Cardiac fibroblast (primary cell): Measurements from ENCODE around the gene RNF44.

ENCODE experiments used
- DNase-seq, 2 donors: peaks; one replicate each; pipeline versions ENCODE4 v3.0.0 to v3.0.0-alpha.2; 2010; ENCODE audit warnings: low read depth in 2 of 2
- H3K4me3 ChIP-seq, 2 donors: replicated peaks in 1 of 2; 1 replicate in 1 of 2; 2 replicates in 1 of 2; pipeline ENCODE4 v1.5.1; 2011; ENCODE audit warnings: low read depth in 2 of 2, low read length in 2 of 2, mild to moderate bottlenecking in 2 of 2, moderate library complexity in 1 of 2
- CTCF ChIP-seq: IDR thresholded peaks from one replicate; pipeline ENCODE4 v1.5.1; 2011; ENCODE audit warnings: low read depth, mild to moderate bottlenecking, low read length, inconsistent platforms

Gene RNF44

GRCh38 chr5:176536902-176537553 lies at the start of gene RNF44:
Gene RNF44 (minus strand): TSS chr5:176537402. CDS start chr5:176532472, 4,930 bp downstream.
- H3K4me3 ChIP-seq = peak within 1 kb of the TSS; percentile 84 to 95
- DNase-seq = peak; percentile 97 to 98
- TF ChIP-seq CTCF = no peak

- no peak overlapping the region for H3K4me3 ChIP-seq
- TF ChIP-seq CTCF = no peak
- peak in 1 of 2 donors; percentile 14 for DNase-seq
Observed at GRCh38 chr5:176583076-176583475, 45.9 kb upstream of the RNF44 start.

- no peak for TF ChIP-seq CTCF
- H3K4me3 ChIP-seq = no peak overlapping the region
- no peak for DNase-seq
Observed at GRCh38 chr5:176581361-176581760, 44.2 kb upstream of the RNF44 start.

DNA sequence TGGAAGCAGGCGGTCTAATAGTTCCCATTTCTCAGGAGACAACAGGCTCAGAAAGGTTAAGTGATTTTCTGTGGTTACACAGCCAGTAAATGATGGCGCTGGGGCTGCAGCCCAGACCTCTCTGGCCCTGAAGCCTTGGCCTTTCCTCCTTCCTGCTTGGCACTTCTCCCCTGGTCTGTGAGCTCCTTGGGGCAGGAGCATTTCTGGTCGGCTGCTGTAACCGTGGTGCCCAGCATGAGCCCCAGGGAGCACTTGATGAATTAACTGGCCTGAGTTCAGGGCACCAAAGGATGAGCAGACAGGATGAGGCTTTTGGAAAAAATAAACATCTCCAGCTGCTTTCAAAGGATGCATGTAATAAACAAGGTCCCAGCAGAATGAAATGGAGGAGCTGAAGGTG lies 42.1 kb upstream of the RNF44 start:
- TF ChIP-seq CTCF = no peak
- no peak overlapping the region for H3K4me3 ChIP-seq
- no peak for DNase-seq

- peak; percentile 40 to 55 for DNase-seq
- TF ChIP-seq CTCF = peak; percentile 59
- H3K4me3 ChIP-seq = no peak overlapping the region
Observed at GRCh38 chr5:176578391-176578808, 41.2 kb upstream of the RNF44 start.

DNA sequence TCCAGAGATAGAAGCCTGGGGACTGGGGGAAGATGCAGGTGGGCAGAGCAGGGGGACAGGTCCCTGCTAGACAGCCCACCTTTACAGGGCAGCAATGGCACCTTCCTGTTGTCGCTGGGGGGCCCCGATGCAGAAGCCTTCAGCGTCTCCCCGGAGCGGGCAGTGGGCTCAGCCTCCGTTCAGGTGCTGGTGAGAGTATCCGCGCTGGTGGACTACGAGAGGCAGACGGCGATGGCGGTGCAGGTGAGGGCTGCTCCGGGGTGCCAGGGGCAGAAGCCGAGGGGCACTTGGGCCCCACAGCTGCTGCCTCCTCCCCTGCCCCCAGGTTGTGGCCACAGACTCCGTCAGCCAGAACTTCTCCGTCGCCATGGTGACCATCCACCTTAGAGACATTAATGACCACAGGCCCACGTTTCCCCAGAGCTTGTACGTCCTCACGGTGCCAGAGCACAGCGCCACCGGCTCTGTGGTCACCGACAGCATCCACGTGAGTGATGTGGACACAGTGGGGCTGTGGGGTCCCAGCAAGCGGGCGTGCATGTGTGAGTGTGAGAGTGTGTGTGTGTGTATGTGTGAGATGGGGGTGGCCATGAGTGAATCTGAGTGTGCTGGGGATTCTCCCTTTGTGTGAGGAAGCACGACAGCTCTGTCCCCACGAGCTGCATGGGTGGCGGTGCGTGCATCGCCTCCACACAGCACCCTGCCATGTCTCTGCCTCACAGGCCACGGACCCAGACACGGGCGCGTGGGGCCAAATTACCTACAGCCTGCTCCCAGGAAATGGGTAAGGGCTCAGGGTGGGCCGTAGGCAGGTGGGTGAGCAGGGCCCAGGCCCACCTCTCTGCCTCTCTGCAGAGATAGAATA lies 40.3 kb upstream of the RNF44 start:
- no peak for TF ChIP-seq CTCF
- no peak overlapping the region for H3K4me3 ChIP-seq
- no peak for DNase-seq
